ENCODE measurements around the gene PROSER3.
"Not testable (repeated sequence)": the region's sequence is repeated elsewhere in the genome, so short reads cannot be mapped to it uniquely, and the experiment has no call there.

Gene PROSER3

GRCh38 chr19:35755550-35756376 lies 2.2 kb upstream of the PROSER3 start:
- peak; percentile 87 for DNase-seq

- DNase-seq = no peak
Observed at GRCh38 chr19:35756377-35757230, 1.4 kb upstream of the PROSER3 start, which contains the start of gene HSPB6. HSPB6 (minus strand) TSS chr19:35757029; CDS start chr19:35757008, 21 bp downstream.

GRCh38 chr19:35757231-35757748 lies 686 bp upstream of the PROSER3 start:
- DNase-seq = peak; percentile 69

- DNase-seq = no peak
Observed at GRCh38 chr19:35759697-35760096, 1.7 kb downstream of the PROSER3 start.

GRCh38 chr19:35760711-35761349 lies 2.9 kb downstream of the PROSER3 start:
- DNase-seq = no peak

GRCh38 chr19:35764432-35765315 lies 6.7 kb downstream of the PROSER3 start:
- no peak for DNase-seq

GRCh38 chr19:35766571-35767104 lies 8.7 kb downstream of the PROSER3 start:
- no peak for DNase-seq

- DNase-seq = no peak
Observed at GRCh38 chr19:35767288-35768081, 9.5 kb downstream of the PROSER3 start.

- no peak for DNase-seq
Observed at GRCh38 chr19:35768082-35768421, 10.1 kb downstream of the PROSER3 start.

- DNase-seq = not testable (repeated sequence)
Observed at GRCh38 chr19:35772362-35772761, 14.4 kb downstream of the PROSER3 start.

GRCh38 chr19:35773020-35773806 lies 15.2 kb downstream of the PROSER3 start:
- no peak for DNase-seq

GRCh38 chr19:35774274-35775045 lies 16.5 kb downstream of the PROSER3 start:
- DNase-seq = no peak

GRCh38 chr19:35775046-35775297 lies 17.0 kb downstream of the PROSER3 start:
- no peak for DNase-seq

GRCh38 chr19:35775298-35776101 lies 17.5 kb downstream of the PROSER3 start, which contains the start of gene ARHGAP33:
ARHGAP33 (plus strand) TSS chr19:35775564; CDS start chr19:35775659, 95 bp downstream.
- peak; percentile 99 for DNase-seq

- DNase-seq = no peak
Observed at GRCh38 chr19:35776102-35776788, 18.3 kb downstream of the PROSER3 start.

- no peak for DNase-seq
Observed at GRCh38 chr19:35777086-35777841, 19.3 kb downstream of the PROSER3 start.

- DNase-seq = no peak
Observed at GRCh38 chr19:35777961-35778360, 20.0 kb downstream of the PROSER3 start.
